Trophoblast cell (in vitro differentiated cells and primary cell): ENCODE results near the gene VAT1L. TPM values are rescaled to one million over a fixed set of nuclear protein-coding genes. Genes with fewer than 3 reads are reported as not detected.

ENCODE experiments used
- DNase-seq, 2 donors: peaks; one replicate each; pipeline ENCODE4 v3.0.0-alpha.2; 2016
- H2AFZ ChIP-seq: 2 replicates; pipeline ENCODE4 v1.6.1; 2013; ENCODE audit warnings: low read length, moderate library complexity, mild to moderate bottlenecking; ENCODE audit not compliant: insufficient read depth, poor library complexity
- H2AK5ac ChIP-seq: 2 replicates; pipeline ENCODE4 v1.6.1; 2013; ENCODE audit warnings: mild to moderate bottlenecking, low read length
- H2BK120ac ChIP-seq: 2 replicates; pipeline ENCODE4 v1.6.1; 2013; ENCODE audit warnings: low read length, mild to moderate bottlenecking, moderate library complexity; ENCODE audit not compliant: insufficient read depth, poor library complexity
- H2BK12ac ChIP-seq: 2 replicates; pipeline ENCODE4 v1.6.1; 2013; ENCODE audit warnings: mild to moderate bottlenecking, low read length, moderate library complexity
- H2BK5ac ChIP-seq: 2 replicates; pipeline ENCODE4 v1.6.1; 2013; ENCODE audit warnings: low read length, low read depth, moderate library complexity, mild to moderate bottlenecking; ENCODE audit not compliant: poor library complexity
- H3K14ac ChIP-seq: 2 replicates; pipeline ENCODE4 v1.6.1; 2013; ENCODE audit warnings: mild to moderate bottlenecking, low read length
- H3K18ac ChIP-seq: 2 replicates; pipeline ENCODE4 v1.6.1; 2013; ENCODE audit warnings: mild to moderate bottlenecking, low read length
- H3K23ac ChIP-seq: 2 replicates; pipeline ENCODE4 v1.6.1; 2013; ENCODE audit warnings: low read length
- H3K27ac ChIP-seq: 2 replicates; pipeline ENCODE4 v1.5.1; 2013; ENCODE audit warnings: low read depth, mild to moderate bottlenecking, inconsistent platforms, low read length, moderate library complexity
- H3K27me3 ChIP-seq: 2 replicates; pipeline ENCODE4 v1.6.1; 2013; ENCODE audit warnings: inconsistent platforms, mild to moderate bottlenecking, low read length, moderate library complexity; ENCODE audit not compliant: insufficient read depth
- H3K36me3 ChIP-seq, 2 experiments: 1 replicate in 1 of 2; 2 replicates in 1 of 2; pipeline ENCODE4 v1.6.1; 2013; ENCODE audit warnings: low read length in 2 of 2, mild to moderate bottlenecking in 2 of 2, moderate library complexity in 1 of 2; ENCODE audit not compliant: insufficient read depth in 2 of 2, control insufficient read depth in 1 of 2
- H3K4ac ChIP-seq: 2 replicates; pipeline ENCODE4 v1.6.1; 2013; ENCODE audit warnings: low read depth, mild to moderate bottlenecking, low read length, moderate library complexity
- H3K4me1 ChIP-seq, 2 experiments: 1 replicate in 1 of 2; 2 replicates in 1 of 2; pipeline ENCODE4 v1.6.1; 2013; ENCODE audit warnings: low read length in 2 of 2, mild to moderate bottlenecking in 2 of 2, moderate library complexity in 1 of 2; ENCODE audit not compliant: insufficient read depth in 2 of 2, control insufficient read depth in 1 of 2
- H3K4me2 ChIP-seq: 2 replicates; pipeline ENCODE4 v1.6.1; 2013; ENCODE audit warnings: inconsistent platforms, mild to moderate bottlenecking, low read length, moderate library complexity
- H3K4me3 ChIP-seq: 2 replicates; pipeline ENCODE4 v1.5.1; 2013; ENCODE audit warnings: mild to moderate bottlenecking, low read depth, low read length, inconsistent platforms
- H3K79me1 ChIP-seq: one replicate; pipeline ENCODE4 v1.6.1; 2013; ENCODE audit warnings: low read length
- H3K79me2 ChIP-seq: 2 replicates; pipeline ENCODE4 v1.6.1; 2013; ENCODE audit warnings: low read length, mild to moderate bottlenecking; ENCODE audit not compliant: control insufficient read depth, insufficient read depth, poor library complexity
- H3K9ac ChIP-seq: 2 replicates; pipeline ENCODE4 v1.6.1; 2013; ENCODE audit warnings: mild to moderate bottlenecking, low read length
- H3K9me3 ChIP-seq: 2 replicates; pipeline ENCODE4 v1.6.1; 2013; ENCODE audit warnings: low read depth, mild to moderate bottlenecking, control low read depth, inconsistent platforms, low read length; ENCODE audit not compliant: insufficient read depth
- H4K12ac ChIP-seq: 2 replicates; pipeline ENCODE4 v1.6.1; 2013; ENCODE audit warnings: low read depth, mild to moderate bottlenecking, low read length, moderate library complexity
- H4K8ac ChIP-seq: 2 replicates; pipeline ENCODE4 v1.6.1; 2013; ENCODE audit warnings: low read depth, mild to moderate bottlenecking, low read length, moderate library complexity
- H4K91ac ChIP-seq: one replicate; pipeline ENCODE4 v1.6.1; 2013; ENCODE audit warnings: low read depth, mild to moderate bottlenecking, low read length, moderate library complexity
- WGBS: extraction: QIAGEN DNeasy Blood & Tissue Kit; methylation state at CpG from one replicate; pipeline ENCODE4 v1.1.7; 2013; ENCODE audit warnings: missing lambda C conversion rate; ENCODE audit not compliant: insufficient read length, insufficient coverage; ENCODE audit errors: extremely low coverage; 5-methylcytosine and 5-hydroxymethylcytosine counted together
- polyA plus RNA-seq: library from polyadenylated mRNA; stranded (reverse); fragments of 200-250 nt; gene quantifications from 2 replicates; pipeline ENCODE4 v1.2.3, GENCODE V29; 2013

The VAT1L gene
- 2.1 and 2.6 TPM in 2 replicates for polyA plus RNA-seq

GRCh38 chr16:77788181-77789084 lies at the start of gene VAT1L:
Gene VAT1L, plus strand, starts transcription at chr16:77788564. Its CDS starts 119 bp downstream, at chr16:77788683.
- Histone ChIP-seq H3K9me3 (peaks cover 1% of the 10 kb centered on the region), H2AK5ac (no peak within 1 kb of the TSS), H3K14ac (no peak within 1 kb of the TSS), H2BK5ac (no peak within 1 kb of the TSS), H3K27me3 (peaks cover 20% of the 10 kb centered on the region), H3K27ac (no peak within 1 kb of the TSS), H3K79me2 (no peaks in the 10 kb centered on the region), H3K23ac (no peak within 1 kb of the TSS), H3K4ac (no peak within 1 kb of the TSS), H4K12ac (peak within 1 kb of the TSS; percentile 46), H3K18ac (peak within 1 kb of the TSS; percentile 39), H3K79me1 (no peaks in the 10 kb centered on the region), H2BK120ac (peak within 1 kb of the TSS; percentile 34), H3K4me2 (peak within 1 kb of the TSS; percentile 91), H3K36me3 (no peaks in the 10 kb centered on the region), H3K4me1 (peaks cover 10% of the 10 kb centered on the region in 2 experiments), H3K9ac (no peak within 1 kb of the TSS), H3K4me3 (peak within 1 kb of the TSS; percentile 75), H2BK12ac (no peak within 1 kb of the TSS), H4K8ac (peak within 1 kb of the TSS; percentile 68), H2AFZ (peak within 1 kb of the TSS; percentile 88), H4K91ac (no peak within 1 kb of the TSS)
- DNase-seq, result peak in 1 of 2 donors; percentile 34
- WGBS, result no CpG with 5 or more reads among the region's 78 CpGs

DNA sequence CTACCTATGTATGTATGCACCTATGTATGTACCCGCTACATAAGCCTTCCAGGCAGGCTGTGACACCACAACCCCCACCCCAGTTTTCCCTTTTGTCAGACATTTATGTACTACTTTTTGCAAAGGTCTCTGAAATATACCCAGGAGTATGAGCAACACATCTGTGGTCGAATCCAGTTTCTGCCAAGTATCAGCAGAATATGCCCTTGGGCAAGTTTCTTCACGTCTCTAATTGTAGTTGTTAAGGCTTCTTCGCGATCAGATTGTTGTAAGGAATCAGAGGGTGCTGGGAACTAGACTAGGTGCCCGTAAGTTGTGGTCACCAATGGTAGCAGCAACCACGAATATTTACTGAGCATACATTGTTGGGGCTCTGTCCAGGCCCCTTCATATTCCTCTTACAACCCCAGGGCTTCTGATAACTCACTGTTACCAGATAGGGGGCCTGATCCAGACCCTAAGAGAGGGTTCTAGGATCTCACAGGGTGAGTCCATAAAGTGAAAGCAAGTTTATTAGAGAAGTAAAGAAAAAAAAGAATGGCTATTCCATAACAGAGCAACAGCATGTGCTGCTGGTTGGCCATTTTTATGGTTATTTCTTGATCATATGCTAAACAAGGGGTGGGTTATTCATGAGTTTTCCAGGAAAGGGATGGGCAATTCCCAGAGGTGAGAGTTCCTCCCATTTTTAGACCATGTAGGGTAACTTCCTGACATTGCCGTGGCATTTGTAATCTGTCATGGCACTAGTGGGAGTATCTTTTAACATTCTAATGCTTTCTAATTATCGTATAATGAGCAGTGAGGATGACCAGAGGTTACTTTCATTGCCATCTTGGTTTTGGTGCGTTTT lies 49.4 kb upstream of the VAT1L start:
- no peak overlapping the region for H3K27ac ChIP-seq
- no peak overlapping the region for H3K23ac ChIP-seq
- H3K79me1 ChIP-seq, result peaks cover 2% of the 10 kb centered on the region
- H3K36me3 ChIP-seq, result no peaks in the 10 kb centered on the region
- no peak overlapping the region for H3K4ac ChIP-seq
- no peak overlapping the region for H3K14ac ChIP-seq
- no peak overlapping the region for H2AFZ ChIP-seq
- no peak overlapping the region for H2BK5ac ChIP-seq
- no peak overlapping the region for H4K91ac ChIP-seq
- peak; percentile 36 to 72 for DNase-seq
- H3K27me3 ChIP-seq, result no peaks in the 10 kb centered on the region
- WGBS, result no CpG with 5 or more reads among the region's 10 CpGs
- no peak overlapping the region for H3K4me3 ChIP-seq
- no peak overlapping the region for H3K9ac ChIP-seq
- peaks cover 9 to 10% of the 10 kb centered on the region in 2 experiments for H3K4me1 ChIP-seq
- no peak overlapping the region for H3K18ac ChIP-seq
- H2BK12ac ChIP-seq, result no peak overlapping the region
- H2AK5ac ChIP-seq, result no peak overlapping the region
- H3K4me2 ChIP-seq, result no peak overlapping the region
- H4K8ac ChIP-seq, result no peak overlapping the region
- H3K79me2 ChIP-seq, result no peaks in the 10 kb centered on the region
- H2BK120ac ChIP-seq, result no peak overlapping the region
- no peak overlapping the region for H4K12ac ChIP-seq
- no peaks in the 10 kb centered on the region for H3K9me3 ChIP-seq

GRCh38 chr16:77739559-77739892 lies 48.8 kb upstream of the VAT1L start:
- DNase-seq, result peak; percentile 74 to 81
- H3K4ac ChIP-seq, result no peak overlapping the region
- H4K91ac ChIP-seq, result no peak overlapping the region
- H3K9me3 ChIP-seq, result no peaks in the 10 kb centered on the region
- H3K23ac ChIP-seq, result no peak overlapping the region
- peak overlapping the region; percentile 56 for H2BK12ac ChIP-seq
- H2BK120ac ChIP-seq, result peak overlapping the region; percentile 65
- H3K36me3 ChIP-seq, result no peaks in the 10 kb centered on the region
- H3K4me1 ChIP-seq, result peaks cover 9 to 10% of the 10 kb centered on the region in 2 experiments
- H2BK5ac ChIP-seq, result no peak overlapping the region
- peak overlapping the region; percentile 83 for H3K18ac ChIP-seq
- WGBS, result no CpG with 5 or more reads among the region's 1 CpG
- no peaks in the 10 kb centered on the region for H3K27me3 ChIP-seq
- peak overlapping the region; percentile 66 for H2AK5ac ChIP-seq
- no peak overlapping the region for H3K14ac ChIP-seq
- no peaks in the 10 kb centered on the region for H3K79me2 ChIP-seq
- H3K79me1 ChIP-seq, result peaks cover 2% of the 10 kb centered on the region
- H2AFZ ChIP-seq, result no peak overlapping the region
- H3K4me3 ChIP-seq, result no peak overlapping the region
- no peak overlapping the region for H3K27ac ChIP-seq
- no peak overlapping the region for H4K12ac ChIP-seq
- no peak overlapping the region for H3K9ac ChIP-seq
- no peak overlapping the region for H3K4me2 ChIP-seq
- peak overlapping the region; percentile 54 for H4K8ac ChIP-seq

DNA sequence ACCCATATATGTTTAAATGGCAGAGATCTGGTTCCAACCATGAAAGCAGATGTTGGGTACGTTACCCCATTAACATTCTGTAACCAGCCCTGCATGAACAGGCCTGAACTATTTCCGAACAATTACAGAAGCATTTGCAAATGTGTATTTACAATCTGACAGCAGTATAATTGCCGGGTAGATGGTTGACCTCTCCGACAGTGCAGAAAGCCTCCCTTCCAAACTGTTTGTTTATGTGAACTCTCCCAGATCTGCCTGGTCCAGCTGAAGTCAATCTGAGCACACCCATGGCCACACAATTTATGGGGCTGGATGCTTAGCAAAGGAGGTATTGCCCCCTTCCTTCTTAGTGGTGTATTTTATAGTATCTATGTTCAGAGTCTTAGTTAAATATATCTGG lies 44.2 kb upstream of the VAT1L start:
- H3K9ac ChIP-seq, result no peak overlapping the region
- WGBS, result no CpG with 5 or more reads among the region's 4 CpGs
- peaks cover 6 to 7% of the 10 kb centered on the region in 2 experiments for H3K4me1 ChIP-seq
- no peak overlapping the region for H4K91ac ChIP-seq
- no peak overlapping the region for H2AK5ac ChIP-seq
- no peak overlapping the region for H2BK12ac ChIP-seq
- no peaks in the 10 kb centered on the region for H3K36me3 ChIP-seq
- H3K18ac ChIP-seq, result no peak overlapping the region
- H3K27me3 ChIP-seq, result no peaks in the 10 kb centered on the region
- peak overlapping the region; percentile 28 for H3K23ac ChIP-seq
- no peak overlapping the region for H4K8ac ChIP-seq
- H3K27ac ChIP-seq, result no peak overlapping the region
- no peak overlapping the region for H3K14ac ChIP-seq
- no peak overlapping the region for H2BK120ac ChIP-seq
- no peaks in the 10 kb centered on the region for H3K79me2 ChIP-seq
- H3K4me2 ChIP-seq, result no peak overlapping the region
- H2AFZ ChIP-seq, result no peak overlapping the region
- H2BK5ac ChIP-seq, result no peak overlapping the region
- no peak for DNase-seq
- no peak overlapping the region for H4K12ac ChIP-seq
- H3K4ac ChIP-seq, result no peak overlapping the region
- peaks cover 2% of the 10 kb centered on the region for H3K79me1 ChIP-seq
- H3K9me3 ChIP-seq, result no peaks in the 10 kb centered on the region
- H3K4me3 ChIP-seq, result no peak overlapping the region
